Peyer's patch (tissue), 4 donors: ENCODE results near the gene ZNF618.

Source experiments
- CTCF ChIP-seq, 6 experiments: fragments of 450-650 bp in 4 of 6; fragments of 200-600 bp in 2 of 6; sonication (generic) in 1 of 6; IDR thresholded peaks; one replicate each; pipeline ENCODE4 v1.5.1; 2017 to 2019; ENCODE audit warnings: antibody characterized with exemption in 6 of 6, mild to moderate bottlenecking in 3 of 6, moderate library complexity in 1 of 6
- POLR2A ChIP-seq, 2 donors: fragments of 450-650 bp; IDR thresholded peaks; one replicate each; pipeline ENCODE4 v1.5.1; 2017; ENCODE audit warnings: antibody characterized with exemption in 2 of 2, mild to moderate bottlenecking in 2 of 2, moderate library complexity in 2 of 2

DNA sequence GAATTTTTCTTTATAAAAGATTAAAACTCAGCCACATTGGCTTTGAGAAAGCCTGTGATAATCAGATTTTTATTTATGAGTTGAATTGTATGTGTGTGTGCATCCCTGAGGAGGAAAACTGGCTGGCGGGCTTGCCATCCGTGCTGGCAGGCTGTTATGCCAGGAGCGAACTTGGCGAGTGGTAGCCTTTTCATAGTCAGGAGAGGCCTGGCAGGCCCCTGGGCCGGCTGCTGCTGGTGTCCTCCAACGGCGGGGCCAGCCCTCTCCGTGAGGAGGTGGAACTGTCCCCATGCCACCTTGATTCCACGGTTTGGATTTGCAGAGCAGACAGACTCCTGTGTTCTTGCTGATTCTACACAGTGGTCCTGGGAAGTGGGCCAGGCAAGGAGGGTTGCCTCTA is 43.3 kb downstream of the ZNF618 start:
- TF ChIP-seq CTCF (IDR thresholded peaks at IDR 0.05), result no peak
- no peak for TF ChIP-seq POLR2A (IDR thresholded peaks at IDR 0.05)
